GM12874 (cell line): Measurements from ENCODE around the gene ACTL7B.

Source experiments
- TF ChIP-seq, protein P1 (sequence below): IDR thresholded peaks from 2 replicates; pipeline ENCODE4 v1.5.1; 2011; ENCODE audit warnings: low read depth, mild to moderate bottlenecking, control low read depth, low read length, moderate library complexity; ENCODE audit not compliant: insufficient read depth

Gene ACTL7B

DNA sequence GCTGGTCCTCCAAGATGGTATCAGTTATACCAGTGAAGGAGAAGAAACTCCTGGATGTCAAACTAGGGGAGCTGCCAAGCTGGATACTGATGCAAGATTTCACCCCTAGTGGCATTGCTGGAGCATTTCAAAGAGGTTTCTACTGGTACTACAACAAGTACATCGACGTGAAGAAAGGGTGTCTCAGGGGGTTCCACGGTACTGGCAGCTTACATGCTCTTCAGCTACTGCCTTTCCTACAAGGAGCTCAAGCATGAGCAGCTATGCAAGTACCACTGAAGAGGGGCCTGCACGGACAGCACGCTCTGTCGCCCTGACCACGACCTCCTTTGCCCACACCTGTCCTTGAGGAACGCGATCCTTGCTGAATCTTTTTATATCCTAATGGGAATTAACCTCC lies 19.5 kb downstream of the ACTL7B start:
- TF ChIP-seq, protein P1, sequence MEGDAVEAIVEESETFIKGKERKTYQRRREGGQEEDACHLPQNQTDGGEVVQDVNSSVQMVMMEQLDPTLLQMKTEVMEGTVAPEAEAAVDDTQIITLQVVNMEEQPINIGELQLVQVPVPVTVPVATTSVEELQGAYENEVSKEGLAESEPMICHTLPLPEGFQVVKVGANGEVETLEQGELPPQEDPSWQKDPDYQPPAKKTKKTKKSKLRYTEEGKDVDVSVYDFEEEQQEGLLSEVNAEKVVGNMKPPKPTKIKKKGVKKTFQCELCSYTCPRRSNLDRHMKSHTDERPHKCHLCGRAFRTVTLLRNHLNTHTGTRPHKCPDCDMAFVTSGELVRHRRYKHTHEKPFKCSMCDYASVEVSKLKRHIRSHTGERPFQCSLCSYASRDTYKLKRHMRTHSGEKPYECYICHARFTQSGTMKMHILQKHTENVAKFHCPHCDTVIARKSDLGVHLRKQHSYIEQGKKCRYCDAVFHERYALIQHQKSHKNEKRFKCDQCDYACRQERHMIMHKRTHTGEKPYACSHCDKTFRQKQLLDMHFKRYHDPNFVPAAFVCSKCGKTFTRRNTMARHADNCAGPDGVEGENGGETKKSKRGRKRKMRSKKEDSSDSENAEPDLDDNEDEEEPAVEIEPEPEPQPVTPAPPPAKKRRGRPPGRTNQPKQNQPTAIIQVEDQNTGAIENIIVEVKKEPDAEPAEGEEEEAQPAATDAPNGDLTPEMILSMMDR, result no peak

DNA sequence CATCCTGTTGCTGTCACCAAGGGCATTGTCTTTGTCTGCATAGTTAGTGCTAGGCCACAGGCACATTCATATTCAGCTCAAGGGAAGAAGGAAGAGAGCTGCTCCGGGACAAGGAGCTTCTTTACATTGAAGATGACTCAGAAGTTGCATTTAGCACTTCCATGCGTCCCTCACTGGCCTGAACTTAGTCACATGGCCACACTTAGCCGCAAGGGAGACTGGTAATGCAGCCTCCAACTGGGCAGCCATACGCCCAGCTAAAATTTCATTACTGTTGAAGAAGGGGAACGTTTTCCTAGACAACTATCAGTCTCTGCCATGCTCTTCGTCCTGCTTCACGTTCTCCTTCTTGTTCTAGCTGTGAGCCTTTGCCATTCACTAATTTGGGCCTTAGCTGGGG lies 20.0 kb downstream of the ACTL7B start:
- TF ChIP-seq, protein P1, result no peak

DNA sequence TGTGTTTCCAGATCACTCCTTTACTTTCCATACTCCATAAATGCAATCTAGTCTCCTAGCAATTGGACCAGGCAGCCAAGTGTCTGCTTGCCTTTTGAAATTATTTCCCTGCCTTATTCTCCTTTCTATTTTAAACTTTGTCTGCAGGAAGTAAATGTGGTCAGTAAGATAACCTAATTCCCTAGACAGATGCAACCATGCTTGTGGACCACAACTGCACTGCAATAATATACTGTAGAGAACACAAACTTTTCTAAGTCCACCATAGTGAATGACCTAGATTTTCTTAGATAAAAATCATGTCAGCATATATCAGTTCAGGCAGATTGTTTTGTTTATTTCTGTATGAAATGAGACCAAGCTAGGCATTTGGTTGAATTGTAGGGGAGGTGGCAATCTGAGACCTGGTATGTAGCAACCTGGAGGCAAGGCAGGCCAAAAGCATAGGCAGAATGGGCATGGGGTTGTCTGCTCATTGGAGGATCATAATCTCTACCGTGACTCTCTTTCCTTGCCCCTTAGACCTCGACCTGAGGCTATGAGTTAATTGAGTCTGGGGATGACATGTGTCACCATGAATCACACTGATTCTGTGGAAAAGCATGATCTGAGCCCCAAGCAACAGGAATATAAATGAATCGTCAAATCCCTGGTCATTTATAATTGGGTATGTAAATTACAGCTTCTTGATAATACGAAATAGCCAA lies 20.7 kb downstream of the ACTL7B start:
- TF ChIP-seq, protein P1, result no peak

DNA sequence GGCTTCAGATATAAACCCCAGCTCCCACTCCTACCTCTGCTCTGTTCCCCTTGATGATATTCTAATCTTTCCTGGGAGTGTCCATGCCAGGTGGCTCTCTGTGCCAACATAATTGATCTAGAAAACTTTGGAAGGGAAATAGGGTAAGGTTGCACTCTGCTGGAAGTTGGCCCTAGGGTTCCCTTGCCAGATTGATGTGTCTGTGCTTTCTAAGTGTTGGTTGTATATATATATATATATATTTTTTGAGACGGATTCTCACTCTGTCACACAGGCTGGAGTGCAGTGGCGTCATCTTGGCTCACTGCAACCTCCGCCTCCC lies 23.6 kb downstream of the ACTL7B start:
- TF ChIP-seq, protein P1, result no peak

DNA sequence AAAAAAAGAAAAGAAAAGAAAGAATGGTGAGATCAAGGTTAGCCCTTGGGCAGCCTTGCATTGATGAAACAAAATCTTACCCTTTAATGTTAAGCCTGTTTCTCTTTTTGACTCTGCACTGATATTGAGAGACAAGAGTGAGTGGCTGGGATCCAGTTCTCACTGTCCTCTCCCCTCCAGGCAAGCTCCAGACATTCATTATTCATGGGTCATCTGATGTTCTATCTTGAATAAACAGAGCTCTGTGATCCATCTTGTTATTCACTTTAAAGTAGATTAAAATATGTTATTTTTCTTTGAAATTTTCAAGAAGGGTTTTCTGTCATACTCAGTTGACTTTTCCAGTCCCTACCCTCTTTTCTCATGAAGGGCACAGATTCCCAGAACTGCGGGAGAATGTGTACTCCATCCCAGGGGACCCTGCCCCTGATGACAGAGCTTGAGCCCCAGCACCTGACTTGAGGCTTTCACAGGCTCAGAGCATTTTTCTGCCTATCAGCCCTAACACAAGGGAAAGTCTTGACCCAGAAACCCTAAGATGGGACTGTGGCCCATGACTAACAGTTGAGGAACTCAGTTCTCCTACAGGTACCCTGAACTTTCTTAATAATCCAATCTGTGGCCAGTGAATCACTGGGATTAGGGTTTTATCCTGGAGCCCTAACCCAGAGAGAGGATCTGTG lies 24.1 kb downstream of the ACTL7B start:
- TF ChIP-seq, protein P1, result no peak

DNA sequence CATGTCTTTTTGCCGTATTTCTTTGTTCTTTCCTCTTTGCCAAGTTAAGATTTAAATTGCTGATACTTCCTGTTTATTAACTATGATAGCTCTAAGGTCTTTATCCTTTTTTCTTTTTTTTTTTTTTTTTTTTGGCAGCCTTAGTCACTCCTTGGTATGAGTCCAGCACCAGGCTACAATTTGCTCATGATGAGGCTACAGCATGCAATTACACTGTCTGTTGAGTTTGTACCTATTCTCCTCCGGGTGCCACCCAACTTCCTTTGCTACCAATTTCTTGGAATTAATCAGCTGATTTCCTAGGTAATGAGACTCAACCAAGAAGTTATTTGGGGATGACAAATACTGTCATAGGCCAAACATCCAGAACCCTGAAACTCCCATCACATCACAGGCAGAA lies 25.5 kb downstream of the ACTL7B start:
- TF ChIP-seq, protein P1, result no peak

DNA sequence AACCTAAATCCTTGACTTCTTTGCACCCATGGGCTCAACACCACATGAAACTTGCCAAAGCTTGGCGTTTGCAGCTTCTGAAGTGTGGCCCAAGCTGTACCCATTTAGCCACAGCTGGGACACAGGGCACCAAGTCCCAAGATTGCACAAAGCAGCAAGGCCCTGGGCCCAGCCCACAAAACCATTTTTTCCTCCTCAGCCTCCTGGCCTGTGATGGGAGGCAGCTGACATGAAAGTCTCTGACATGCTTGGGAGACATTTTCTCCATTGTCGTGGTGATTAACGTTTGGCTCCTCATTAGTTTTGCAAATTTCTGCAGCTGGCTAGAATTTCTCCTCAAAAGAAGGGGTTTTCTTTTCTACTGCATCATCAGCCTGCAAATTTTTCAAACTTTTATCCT lies 32.0 kb downstream of the ACTL7B start:
- TF ChIP-seq, protein P1, result no peak
